Measurements from ENCODE around the gene RAB10. TPM values are rescaled to one million over a fixed set of nuclear protein-coding genes. Genes with fewer than 3 reads are reported as not detected.

The RAB10 gene
- total RNA-seq, 1 experiment from 2014 or later, result 130 TPM

DNA sequence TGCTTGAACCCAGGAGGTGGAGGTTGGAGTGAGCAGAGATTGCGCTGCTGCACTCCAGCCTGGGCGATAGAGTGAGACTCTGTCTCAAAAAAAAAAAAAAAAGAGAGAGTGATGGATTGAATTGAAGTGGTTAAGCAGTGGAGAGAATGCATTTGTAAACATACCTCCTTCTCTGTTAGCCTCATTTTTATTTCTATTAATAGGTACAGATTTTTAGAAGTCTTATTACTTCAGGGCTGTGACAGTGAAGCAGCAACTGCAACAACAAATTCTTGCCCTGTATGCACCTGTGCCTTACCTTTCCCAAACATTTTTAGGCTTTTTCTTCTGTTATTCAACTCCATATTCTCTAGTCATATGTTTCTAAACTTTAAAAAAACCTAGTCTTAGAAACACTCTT, 55.5 kb downstream of the RAB10 start:
- no peak overlapping the region for H2AK5ac ChIP-seq (ENCODE audit: insufficient read length, low read length)
- H3K27me3 ChIP-seq (ENCODE audit: insufficient read depth, low read length), result no peaks in the 10 kb centered on the region
- no peak overlapping the region for H4K5ac ChIP-seq (ENCODE audit: insufficient read length, low read depth, low read length)
- H4K20me1 ChIP-seq (ENCODE audit: control insufficient read depth, insufficient read depth, insufficient read length), result no peaks in the 10 kb centered on the region
- no peak overlapping the region for H3K4ac ChIP-seq (ENCODE audit: low read depth, low read length)
- H3K27me3 Mint-ChIP-seq (ENCODE audit: low read depth), result no peaks in the 10 kb centered on the region
- H3K9me3 Mint-ChIP-seq, result no peaks in the 10 kb centered on the region
- no peak overlapping the region for H2BK12ac ChIP-seq (ENCODE audit: insufficient read length, low read depth, low read length)
- H3K56ac ChIP-seq (ENCODE audit: insufficient read length, low read depth, low read length), result no peak overlapping the region
- DNase-seq, result no peak
- no peak overlapping the region for H3K27ac ChIP-seq (ENCODE audit: insufficient read length, low read depth, low read length)
- H3K9ac ChIP-seq (ENCODE audit: extremely low read depth, insufficient read length, low read length), result no peak overlapping the region
- peaks cover 8% of the 10 kb centered on the region for H3K79me1 ChIP-seq (ENCODE audit: insufficient read depth, low read depth, low read length, poor library complexity, severe bottlenecking)
- H2BK20ac ChIP-seq (ENCODE audit: low read depth, low read length, poor library complexity, severe bottlenecking), result no peak overlapping the region
- H3K4me2 ChIP-seq (ENCODE audit: insufficient read depth, insufficient read length, low read length), result no peak overlapping the region
- H3K4me3 Mint-ChIP-seq, result no peak overlapping the region
- peaks cover 7% of the 10 kb centered on the region; the same call in 1 of the 2 replicates for H3K79me2 ChIP-seq (ENCODE audit: insufficient read depth, low read length)
- H4K91ac ChIP-seq (ENCODE audit: insufficient read length, low read depth, low read length), result no peak overlapping the region
- no peak overlapping the region for H3K14ac ChIP-seq (ENCODE audit: insufficient read depth, low read length)
- TF ChIP-seq, protein P1, sequence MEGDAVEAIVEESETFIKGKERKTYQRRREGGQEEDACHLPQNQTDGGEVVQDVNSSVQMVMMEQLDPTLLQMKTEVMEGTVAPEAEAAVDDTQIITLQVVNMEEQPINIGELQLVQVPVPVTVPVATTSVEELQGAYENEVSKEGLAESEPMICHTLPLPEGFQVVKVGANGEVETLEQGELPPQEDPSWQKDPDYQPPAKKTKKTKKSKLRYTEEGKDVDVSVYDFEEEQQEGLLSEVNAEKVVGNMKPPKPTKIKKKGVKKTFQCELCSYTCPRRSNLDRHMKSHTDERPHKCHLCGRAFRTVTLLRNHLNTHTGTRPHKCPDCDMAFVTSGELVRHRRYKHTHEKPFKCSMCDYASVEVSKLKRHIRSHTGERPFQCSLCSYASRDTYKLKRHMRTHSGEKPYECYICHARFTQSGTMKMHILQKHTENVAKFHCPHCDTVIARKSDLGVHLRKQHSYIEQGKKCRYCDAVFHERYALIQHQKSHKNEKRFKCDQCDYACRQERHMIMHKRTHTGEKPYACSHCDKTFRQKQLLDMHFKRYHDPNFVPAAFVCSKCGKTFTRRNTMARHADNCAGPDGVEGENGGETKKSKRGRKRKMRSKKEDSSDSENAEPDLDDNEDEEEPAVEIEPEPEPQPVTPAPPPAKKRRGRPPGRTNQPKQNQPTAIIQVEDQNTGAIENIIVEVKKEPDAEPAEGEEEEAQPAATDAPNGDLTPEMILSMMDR (conservative IDR thresholded peaks at IDR 0.05), result no peak
- no peaks in the 10 kb centered on the region for H3K4me1 ChIP-seq (ENCODE audit: insufficient read depth, low read length)
- no peak overlapping the region for H3T11ph ChIP-seq (ENCODE audit: low read length)
- H3K23me2 ChIP-seq (ENCODE audit: insufficient read length, low read depth, low read length, poor library complexity, severe bottlenecking), result no peaks in the 10 kb centered on the region
- no peak overlapping the region for H2AFZ ChIP-seq (ENCODE audit: low read length)
- peaks cover 18 to 21% of the 10 kb centered on the region in 2 experiments for H3K4me1 Mint-ChIP-seq
- no peaks in the 10 kb centered on the region for H3K9me3 ChIP-seq (ENCODE audit: control insufficient read depth, low read depth, low read length)
- H3K36me3 Mint-ChIP-seq (ENCODE audit: insufficient read depth in 1 of 3, low read depth in 3 of 3), result peaks cover 9 to 25% (median 11%) of the 10 kb centered on the region in 3 experiments
- H2BK15ac ChIP-seq (ENCODE audit: low read depth, low read length), result no peak overlapping the region
- no peak overlapping the region for H3K23ac ChIP-seq (ENCODE audit: insufficient read length, low read depth, low read length)
- no peak overlapping the region for H2BK120ac ChIP-seq (ENCODE audit: low read depth, low read length, poor library complexity, severe bottlenecking)
- H4K8ac ChIP-seq (replicated peaks; ENCODE audit: insufficient read length, low read depth, low read length), result no peak overlapping the region
- no CpG with 5 or more reads among the region's 2 CpGs for WGBS (ENCODE audit: extremely low coverage, insufficient read length, low lambda C conversion rate)
- no peak overlapping the region for H3K18ac ChIP-seq (ENCODE audit: insufficient read length, low read depth, low read length)
- H2BK5ac ChIP-seq (ENCODE audit: insufficient read length, low read length), result no peak overlapping the region
- peak overlapping the region in 1 of 3 experiments; percentile 78; a peak in 2 of 7 replicates for H3K27ac Mint-ChIP-seq

All from H9 (cell line).